NCI-H510A treated with DMSO at 0.1 percent for 48 hours (cell line): ENCODE data around the gene SFT2D2.
A peak's percentile ranks its signal among the peaks of the same experiment; 100 is the strongest.

ENCODE experiments used
- DNase-seq: peaks from one replicate; lab custom pipeline; 2025; lab: John Stamatoyannopoulos, UW

SFT2D2 gene

DNA sequence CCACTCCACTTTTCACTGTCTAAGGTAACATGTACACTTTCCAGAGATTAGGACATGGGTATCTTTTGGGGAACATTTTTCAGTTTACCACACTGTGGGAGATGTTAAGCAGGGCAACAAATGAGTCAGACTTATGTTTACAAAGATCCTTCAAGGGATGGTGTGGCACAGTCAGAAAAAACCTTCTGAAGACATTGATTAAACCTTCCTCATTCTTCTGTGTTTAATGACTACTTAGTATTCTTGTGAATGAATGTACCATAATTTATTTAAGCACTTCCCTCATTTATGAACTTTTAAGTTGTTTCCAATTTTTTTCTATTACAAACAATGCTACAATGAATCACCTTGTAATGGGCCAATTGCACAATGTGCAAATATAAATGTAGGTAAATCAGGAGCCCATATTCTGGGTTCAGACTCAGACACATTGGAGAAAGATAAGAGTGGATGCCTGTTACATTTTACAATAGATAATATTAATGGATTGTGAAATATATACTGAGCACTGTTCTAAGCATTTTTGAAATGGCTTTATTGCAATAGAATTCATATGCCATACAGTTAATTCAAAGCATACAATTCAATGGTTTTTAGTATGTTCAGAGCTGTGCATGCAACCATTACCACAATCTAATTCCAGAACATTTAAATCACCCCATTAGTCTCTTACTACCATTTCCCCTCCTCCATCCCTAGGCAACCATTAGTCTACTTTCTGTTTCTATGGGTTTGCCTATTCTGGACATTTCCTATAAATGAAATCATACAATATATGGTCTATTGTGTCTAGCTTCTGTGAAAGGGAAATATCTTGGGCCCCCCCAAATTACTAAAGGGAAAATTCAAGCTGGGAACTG lies 1.9 kb upstream of the SFT2D2 start:
- no peak for DNase-seq

DNA sequence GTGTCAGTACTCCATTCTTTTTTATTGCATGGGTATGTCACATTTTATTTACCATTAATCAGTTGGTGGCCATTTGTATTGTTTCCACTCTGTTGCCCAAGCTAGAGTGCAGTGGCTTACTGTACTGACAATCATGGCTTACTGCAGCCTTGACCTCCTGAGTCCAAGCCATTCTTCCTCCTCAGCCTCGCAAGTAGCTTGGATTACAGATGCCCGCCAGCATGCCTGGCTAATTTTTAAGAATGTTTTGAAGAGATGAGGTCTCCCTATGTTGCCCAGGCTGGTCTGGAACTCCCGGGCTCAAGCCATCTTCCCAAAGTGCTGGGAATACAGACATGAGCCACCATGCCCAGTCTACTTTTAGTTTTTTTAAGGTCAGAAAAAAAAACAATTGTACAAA lies 813 bp upstream of the SFT2D2 start:
- DNase-seq: peak; percentile 9

DNA sequence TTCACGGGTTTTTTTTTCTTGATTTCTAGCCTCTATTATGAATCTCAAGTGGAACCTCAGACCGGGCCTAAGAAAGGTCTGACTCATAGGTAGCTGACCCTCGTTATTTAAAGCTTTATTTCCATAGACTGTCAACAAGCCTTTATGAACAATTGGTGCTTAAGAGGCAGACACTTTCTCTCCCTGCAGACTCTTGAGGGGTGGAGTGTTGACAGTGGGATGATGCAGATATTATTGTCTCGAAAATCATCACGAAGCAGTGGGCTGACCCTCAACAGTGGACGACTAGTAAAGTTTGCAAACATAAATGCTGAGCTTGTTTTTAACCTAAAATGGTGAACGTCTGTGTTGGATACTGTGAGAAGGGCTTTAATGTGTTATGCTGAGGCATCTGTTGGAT lies 1.8 kb downstream of the SFT2D2 start:
- DNase-seq: peak; percentile 55

DNA sequence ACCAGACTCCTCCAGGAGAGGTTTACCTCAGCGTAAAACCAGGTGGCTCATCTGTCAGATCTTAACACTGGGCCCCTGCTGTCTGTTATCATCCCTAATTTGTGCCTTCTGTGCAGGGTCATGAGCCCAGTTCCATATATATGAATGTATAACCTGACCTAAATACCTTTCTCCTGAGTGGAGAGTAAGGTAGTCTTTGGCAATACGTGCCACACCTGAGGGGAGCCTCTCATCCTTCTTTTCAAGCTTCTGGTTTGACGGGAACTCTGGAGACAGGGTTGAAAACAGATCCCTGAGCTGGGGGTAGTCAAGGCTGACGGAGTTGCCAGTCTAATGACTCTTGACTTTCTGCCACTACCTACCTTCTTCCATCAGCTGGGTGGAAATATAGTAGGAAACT lies 4.1 kb downstream of the SFT2D2 start:
- DNase-seq: no peak

DNA sequence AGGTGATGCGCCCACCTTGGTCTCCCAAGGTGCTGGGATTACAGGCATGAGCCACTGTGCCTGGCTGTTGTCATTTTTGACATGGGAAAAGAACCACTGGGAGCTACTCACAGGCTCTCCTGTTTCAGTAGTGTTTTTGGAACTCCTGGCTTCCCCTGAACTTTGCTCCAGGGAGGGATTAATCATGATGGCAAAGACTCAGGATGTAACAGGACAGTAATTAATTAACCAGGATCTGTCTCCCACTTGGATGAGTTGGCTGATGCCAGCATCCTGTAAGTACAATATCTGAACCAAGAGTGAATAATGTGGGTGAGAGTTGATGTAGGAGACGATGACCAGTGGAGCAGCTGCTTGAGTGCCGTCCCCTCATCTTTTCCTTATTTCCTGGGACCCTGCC lies 4.9 kb downstream of the SFT2D2 start:
- DNase-seq: no peak

DNA sequence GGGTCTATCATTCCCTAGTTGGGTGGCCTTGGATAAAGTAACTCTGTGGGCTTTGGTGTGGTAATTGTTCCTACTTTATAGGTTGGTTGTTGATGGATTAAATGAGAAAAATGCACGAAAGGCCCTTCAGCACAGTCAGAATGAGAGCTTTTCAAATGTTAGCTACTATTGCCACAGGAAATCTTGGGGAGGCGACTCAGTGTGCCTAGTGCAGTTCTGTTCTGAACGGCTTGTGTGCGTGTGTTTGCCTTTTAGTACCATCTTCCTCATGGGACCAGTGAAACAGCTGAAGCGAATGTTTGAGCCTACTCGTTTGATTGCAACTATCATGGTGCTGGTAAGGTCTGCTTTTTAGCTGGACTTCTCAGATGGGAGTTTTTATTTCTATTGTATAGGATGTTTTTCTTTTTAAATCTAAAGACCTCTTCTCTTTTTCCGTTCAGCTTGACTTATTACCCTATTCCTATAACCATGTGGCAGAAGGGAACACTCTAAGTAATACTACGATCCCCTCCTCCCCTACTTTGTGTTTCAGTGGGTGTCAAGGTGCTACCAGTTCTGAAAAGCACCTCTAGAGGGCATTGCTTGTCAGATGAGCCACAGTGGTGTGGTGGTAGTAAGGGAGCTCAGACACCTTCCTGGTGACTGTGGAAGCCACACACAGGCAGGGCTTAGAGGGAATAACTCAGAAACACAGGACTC lies 9.2 kb downstream of the SFT2D2 start:
- DNase-seq: no peak

DNA sequence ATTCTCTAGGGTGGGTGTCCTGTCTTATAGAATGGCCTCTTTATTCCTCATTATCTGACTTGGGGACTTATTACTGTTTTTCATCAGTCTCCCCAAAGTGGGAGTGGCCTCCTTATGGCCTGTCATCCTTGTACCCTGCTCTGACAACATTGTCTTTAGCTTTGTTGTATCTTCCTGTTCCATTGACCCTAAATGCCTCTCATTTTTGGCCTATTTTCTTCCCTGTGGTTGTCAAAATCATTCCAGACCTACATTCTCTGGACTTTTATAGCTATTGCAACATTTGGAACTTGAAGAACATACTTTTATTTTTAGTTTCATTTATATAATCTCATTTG lies 9.7 kb downstream of the SFT2D2 start:
- DNase-seq: no peak

DNA sequence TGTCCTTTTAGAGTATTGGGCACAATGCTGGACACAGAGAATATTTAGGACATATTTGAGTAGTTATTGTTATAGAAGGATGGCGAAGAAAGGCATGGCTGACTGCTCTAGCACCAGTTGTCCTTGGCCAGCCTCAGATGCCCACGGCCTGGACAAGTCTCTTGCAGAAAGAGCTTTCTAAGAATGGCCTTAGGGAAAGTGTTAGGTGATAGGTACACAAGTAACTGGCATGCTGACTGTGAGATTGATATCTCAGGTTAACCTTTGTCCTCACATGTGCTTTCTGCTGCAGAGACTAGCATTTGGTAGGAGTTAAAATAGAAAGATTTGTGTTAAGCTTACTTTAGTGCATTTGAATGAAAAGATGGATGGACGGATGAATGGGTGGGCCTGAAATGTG lies 10.1 kb downstream of the SFT2D2 start:
- no peak for DNase-seq

DNA sequence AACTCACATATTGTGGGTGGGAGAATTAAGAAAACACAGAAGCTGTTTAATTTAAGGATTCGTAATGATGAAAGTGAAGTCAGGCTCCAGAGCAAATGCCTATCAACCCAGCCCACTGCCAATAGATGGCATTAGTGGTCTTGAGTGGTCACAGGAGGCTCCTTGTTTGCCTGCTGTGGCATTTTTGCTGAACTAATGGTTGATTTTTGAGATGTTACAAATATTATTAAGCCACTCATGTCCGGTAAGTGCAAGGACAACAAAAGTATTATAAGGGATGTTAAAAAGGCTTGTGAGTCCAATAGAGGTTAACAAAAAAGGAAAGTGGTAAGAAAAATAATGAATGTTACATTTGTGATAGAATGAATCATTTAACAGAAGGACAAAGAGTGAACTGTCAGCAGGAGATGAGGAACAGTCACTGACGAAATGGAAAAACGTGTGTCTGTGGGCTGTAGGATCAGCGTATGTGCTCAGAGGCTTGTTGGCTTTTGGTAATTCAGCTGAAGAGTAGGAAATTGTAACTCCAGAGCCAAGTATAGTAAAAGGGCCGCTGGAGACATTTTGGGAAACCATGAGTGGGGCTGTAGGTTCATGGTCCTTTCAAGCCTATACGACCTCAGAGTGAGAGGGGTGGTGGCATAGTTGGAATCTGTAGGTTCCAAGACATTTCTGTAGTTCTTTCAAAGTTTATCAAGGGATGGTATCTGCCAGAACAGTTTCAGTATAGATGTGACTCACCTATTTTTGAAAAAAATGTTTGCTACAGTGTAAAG lies 11.2 kb downstream of the SFT2D2 start:
- no peak for DNase-seq

DNA sequence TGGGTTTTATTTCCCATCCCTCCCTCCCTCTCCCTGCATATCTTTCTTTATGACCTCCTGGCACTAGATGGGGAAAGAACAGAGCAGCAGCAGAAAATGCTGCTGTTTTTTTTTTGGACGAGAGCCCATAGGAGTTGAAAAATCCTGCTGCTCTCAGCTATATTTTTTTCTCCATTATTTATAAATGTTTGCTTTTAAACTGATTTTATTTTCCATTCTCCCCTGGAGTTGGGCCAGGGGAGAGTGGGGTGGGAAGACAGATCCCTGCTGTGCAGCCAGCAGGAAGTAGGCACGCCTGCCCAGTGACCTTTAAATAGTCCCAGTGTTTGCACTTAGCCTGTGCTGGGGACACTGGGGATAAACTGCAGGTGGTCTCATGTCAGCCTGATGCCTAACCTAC lies 17.4 kb downstream of the SFT2D2 start:
- DNase-seq: no peak

DNA sequence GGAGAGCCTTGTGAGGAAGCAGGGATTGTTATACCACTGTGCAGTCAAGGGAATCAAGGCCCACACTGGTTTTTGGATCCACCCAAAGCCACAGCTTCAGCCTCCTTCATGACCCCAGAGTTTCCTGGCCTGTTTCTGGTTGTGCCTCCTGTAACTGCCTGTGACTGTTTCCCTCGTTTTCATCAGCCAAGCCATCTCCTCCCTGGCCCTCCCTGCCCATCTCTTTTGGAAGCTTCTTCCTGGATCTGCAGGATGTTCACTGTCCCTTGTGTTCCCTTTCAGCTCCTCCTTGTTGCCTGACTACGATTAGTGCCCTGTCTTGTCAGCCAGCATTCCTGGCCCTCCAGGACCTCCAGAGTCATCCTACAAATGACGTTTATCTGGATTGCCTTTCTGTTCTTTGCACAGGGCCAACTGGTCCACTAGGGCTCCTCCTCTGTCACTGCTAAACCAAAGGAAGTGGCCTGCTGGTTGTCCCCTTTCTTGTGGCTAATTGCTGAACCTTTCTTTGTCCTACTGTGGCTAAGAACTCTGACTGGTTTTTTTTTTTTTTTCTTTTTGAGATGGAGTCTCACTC lies 17.9 kb downstream of the SFT2D2 start:
- no peak for DNase-seq

DNA sequence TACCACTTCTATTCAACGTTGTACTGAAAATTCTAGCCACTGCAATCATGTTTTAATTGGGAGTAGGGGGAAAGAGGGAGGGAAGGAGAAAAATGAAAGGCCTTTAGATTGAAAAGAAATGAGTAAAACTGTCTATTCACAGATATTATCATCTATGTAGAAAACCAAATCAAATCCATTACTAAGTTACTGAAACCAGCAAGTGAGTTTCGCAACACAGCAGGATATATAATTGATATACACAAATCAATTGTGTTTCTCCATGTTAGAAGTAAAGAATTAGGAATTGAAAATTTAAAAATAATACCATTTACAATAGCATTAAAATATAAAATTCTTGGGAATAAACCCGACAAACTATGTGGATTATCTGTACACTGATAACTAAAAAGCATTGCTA lies 19.2 kb downstream of the SFT2D2 start:
- no peak for DNase-seq

DNA sequence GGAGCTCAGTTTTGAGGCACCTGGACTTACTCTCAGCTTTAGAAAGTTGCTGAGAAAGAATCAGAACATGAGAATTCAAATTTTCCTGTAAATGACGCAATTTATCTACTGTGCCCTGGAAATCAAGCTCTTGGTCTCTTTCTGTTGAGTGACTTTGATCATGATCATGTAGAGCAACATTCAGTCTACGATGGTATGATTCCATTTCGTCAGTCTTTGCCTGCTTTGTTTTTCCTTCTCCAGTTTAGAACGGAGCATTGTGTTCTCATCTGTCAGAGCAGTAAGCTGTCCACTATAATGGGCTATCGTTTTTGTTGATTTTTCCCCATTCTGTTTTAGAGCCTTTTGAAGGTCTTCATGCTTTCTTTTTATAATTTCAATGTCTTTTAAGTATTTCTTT lies 20.7 kb downstream of the SFT2D2 start:
- DNase-seq: no peak

DNA sequence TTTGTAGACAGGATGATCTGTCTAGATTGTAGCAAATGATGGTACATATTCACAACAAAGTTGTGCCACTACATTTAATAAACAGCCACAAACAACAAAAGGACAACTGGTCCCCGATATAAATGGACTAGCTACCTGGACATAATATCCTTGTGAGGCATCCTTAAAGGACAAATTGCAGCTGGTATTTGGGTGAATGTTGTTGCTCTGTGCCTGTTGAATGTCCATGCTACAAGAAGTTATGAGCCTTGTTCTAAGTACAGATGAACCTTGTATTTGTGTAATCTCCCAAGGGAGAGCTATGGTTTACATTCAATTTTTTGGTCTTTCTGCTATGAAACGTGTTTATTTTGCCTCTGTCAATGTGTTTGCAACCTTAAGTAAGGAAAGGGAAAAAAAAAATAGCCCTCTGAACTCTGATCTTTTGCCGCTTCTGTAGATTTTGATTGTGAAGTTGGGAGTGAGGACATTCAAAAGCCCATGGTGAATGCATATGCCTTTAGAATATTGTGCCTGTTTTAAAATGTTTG lies 26.5 kb downstream of the SFT2D2 start:
- DNase-seq: no peak

DNA sequence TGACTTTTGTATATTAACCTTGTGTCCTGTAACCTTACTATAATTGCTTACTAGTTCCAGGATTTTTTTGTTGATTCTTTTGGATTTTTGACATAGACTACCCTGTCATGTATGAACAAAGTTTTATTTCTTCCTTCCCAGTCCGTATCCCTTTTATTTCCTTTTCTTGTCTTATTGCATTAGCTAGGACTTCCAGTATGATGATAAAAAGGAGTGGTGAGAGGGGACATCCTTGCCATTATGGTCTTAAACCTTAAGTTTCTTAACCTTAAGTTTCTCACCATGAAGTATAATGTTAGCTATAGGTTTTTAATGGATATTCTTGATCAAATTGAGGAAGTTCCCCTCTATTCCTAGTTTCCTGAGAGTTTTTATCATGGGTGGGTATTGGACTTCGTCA lies 30.4 kb downstream of the SFT2D2 start:
- DNase-seq: no peak

DNA sequence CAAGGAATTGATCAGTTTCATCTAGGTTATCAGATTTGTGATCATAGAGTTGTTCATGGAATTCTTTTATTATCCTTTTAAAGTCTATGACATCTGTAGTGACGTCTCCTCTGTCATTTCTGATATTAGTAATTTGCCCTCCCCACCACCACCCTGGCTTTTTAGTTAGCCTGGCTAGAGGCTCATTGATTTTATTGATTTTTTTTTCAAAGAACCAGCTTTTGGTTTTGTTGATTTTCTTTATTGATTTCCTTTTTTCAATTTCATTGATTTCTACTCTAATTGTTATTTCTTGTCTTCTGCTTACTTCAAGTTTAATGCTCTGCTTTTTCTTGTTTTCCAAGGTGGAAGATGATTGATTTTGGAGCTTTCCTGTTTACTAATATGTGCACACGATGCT lies 31.6 kb downstream of the SFT2D2 start:
- DNase-seq: no peak

DNA sequence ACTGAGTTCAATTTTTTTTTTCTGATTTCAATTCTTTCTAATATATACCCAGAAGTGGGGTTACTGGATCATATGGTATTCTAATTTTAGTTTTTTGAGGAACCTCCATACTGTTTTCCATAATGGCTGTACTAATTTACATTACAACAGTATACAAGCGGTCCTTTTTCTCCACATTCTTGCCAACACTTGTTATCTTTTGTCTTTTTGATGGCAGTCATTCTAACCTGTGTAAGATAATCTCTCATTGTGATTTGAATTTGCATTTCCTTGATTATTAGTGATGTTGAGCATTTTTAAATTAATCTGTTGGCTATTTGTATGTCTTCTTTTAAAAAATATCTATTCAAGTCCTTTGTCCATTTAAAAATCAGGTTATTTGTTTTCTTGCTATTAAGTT lies 33.8 kb downstream of the SFT2D2 start:
- no peak for DNase-seq

DNA sequence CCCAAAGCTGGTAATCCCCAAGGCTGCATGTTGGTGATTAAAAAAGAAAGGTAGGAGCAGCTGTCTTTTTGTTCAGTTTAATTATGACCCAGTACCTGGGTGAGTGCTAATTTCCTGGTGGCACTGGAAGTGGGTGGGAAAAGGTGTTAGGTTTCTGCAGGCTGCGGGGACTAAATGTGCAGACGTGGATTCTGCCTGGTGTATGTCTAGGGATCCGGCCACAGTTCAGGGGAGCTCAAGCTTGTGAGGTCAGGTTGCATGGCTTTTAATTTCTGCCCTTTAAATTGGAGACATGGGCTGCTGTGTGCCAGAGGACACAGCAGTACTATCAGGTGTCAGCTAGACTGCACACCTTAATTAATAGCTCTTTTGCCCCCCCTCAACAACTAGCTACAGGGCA lies 34.6 kb downstream of the SFT2D2 start:
- DNase-seq: peak; percentile 58

DNA sequence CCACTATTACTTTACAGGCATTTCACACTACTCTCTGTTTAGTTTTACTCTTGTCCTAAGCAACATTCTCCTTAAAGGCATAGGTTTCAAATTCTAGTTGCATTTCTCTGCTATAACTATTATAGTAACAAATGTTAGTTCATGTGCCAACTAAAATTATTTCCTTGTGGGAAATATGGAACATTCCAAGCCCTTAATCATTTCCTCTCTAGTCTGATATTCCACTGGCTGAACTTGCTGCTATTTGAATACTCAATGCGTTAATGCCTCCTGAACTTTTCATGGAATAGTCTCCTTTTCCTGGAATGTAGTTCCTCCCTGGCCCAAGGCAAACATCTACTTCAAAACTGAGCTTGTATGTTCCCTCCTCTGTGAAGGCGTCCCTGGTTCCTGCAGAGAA lies 35.6 kb downstream of the SFT2D2 start:
- no peak for DNase-seq

DNA sequence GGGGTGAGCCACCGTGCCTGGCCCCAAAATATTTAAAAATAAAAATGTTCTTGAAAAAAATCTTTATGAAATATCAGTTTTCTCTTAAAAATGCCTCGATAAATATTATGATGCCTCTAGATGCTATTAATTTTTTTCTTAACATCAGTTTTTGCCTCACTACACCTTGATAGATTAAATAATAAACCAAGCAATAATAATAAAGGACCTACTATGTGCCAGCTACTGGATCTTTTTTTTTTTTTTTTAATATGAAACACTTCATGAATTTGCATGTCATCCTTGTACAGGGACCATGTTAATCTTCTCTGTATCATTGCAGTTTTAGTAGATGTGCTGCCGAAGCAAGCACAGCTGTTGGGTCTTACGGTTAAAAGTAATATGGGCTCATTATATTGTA lies 37.3 kb downstream of the SFT2D2 start:
- DNase-seq: no peak

DNA sequence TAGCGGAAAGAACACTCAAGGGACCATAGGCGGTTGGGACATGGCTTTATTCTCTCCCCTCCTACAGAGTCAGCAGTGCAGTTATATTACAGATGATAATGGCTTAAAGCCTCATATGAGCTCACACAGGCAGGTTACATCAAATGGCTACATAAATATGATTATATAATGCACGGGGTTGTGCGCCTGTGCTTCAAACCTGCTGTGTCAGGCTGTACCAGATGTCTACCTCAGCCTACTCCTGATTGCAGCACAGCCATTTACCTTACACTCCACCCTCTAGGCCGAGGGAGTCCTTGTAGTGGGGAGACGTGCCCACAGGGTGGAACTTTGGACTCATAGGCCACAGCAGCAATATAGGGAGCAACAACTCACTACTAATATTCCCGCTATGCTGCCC lies 38.5 kb downstream of the SFT2D2 start:
- DNase-seq: no peak

DNA sequence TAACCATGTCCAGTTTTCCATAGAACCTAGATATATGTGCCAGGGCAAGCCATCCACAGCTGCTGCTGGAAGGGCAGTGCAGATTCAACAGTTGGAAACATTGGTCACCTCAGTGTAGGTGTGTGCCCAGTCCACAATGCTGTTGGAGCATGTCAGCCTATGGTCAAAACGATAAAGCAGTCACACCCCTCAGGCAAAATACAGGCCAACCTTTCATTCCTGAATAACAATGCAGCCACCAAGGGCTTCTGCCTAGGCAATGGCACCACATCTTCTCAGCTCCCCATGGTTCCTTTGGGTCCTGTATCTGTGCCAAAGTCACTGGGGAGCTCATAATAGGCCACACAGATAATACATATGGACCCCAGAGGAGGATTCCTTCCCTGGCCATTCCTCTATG lies 39.8 kb downstream of the SFT2D2 start:
- DNase-seq: no peak
